HG03571 (cell line): Measurements from ENCODE around the gene TWF2.

Experiments used
- ATAC-seq: cut with Tn5 transposase; IDR thresholded peaks from one replicate; pipeline ENCODE4 v1.9.1; 2021; ENCODE audit not compliant: unreplicated experiment

The TWF2 gene

GRCh38 chr3:52204337-52205073, 34.5 kb downstream of the TWF2 start:
- no peak for ATAC-seq

GRCh38 chr3:52203701-52204100, 35.3 kb downstream of the TWF2 start:
- no peak for ATAC-seq

- ATAC-seq: no peak
Measured at GRCh38 chr3:52202384-52203077, 36.4 kb downstream of the TWF2 start.

GRCh38 chr3:52200981-52201679, 37.8 kb downstream of the TWF2 start:
- ATAC-seq: no peak

GRCh38 chr3:52198643-52199608, 40.0 kb downstream of the TWF2 start:
- ATAC-seq: no peak

GRCh38 chr3:52197842-52198625, 40.9 kb downstream of the TWF2 start, which contains the start of gene ALAS1:
ALAS1 (plus strand) TSS chr3:52198160; CDS start chr3:52199242, 1,082 bp downstream.
- ATAC-seq: peak; percentile 74

- ATAC-seq: no peak
Measured at GRCh38 chr3:52197499-52197841, 41.5 kb downstream of the TWF2 start.

- no peak for ATAC-seq
Measured at GRCh38 chr3:52196977-52197376, 42.0 kb downstream of the TWF2 start.

GRCh38 chr3:52195823-52196331, 43.1 kb downstream of the TWF2 start:
- no peak for ATAC-seq

GRCh38 chr3:52195291-52195597, 43.7 kb downstream of the TWF2 start:
- no peak for ATAC-seq

- no peak for ATAC-seq
Measured at GRCh38 chr3:52194485-52195290, 44.3 kb downstream of the TWF2 start.

GRCh38 chr3:52193065-52193464, 45.9 kb downstream of the TWF2 start:
- ATAC-seq: no peak

GRCh38 chr3:52191663-52192062, 47.3 kb downstream of the TWF2 start:
- no peak for ATAC-seq

GRCh38 chr3:52190294-52191074, 48.5 kb downstream of the TWF2 start:
- no peak for ATAC-seq

GRCh38 chr3:52188556-52188955, 50.4 kb downstream of the TWF2 start:
- no peak for ATAC-seq

GRCh38 chr3:52186729-52187128, 52.2 kb downstream of the TWF2 start:
- no peak for ATAC-seq

GRCh38 chr3:52185837-52186236, 53.1 kb downstream of the TWF2 start:
- ATAC-seq: no peak

GRCh38 chr3:52185311-52185710, 53.6 kb downstream of the TWF2 start:
- no peak for ATAC-seq
